ENCODE results near the gene F5. TPM values are rescaled to one million over a fixed set of nuclear protein-coding genes. Genes with fewer than 3 reads are reported as not detected.

Gene F5
- total RNA-seq, 1 donor from 2014 or later: 1.0 TPM

- Histone ChIP-seq H3K27ac (ENCODE audit: low read depth, low read length) (no peak overlapping the region), H3K36me3 (ENCODE audit: control insufficient read depth in 3 of 3, insufficient read depth in 3 of 3, low read length in 3 of 3) (no peaks in the 10 kb centered on the region), H3K27me3 (ENCODE audit: control insufficient read depth in 3 of 3, insufficient read depth in 3 of 3, low read length in 3 of 3) (peaks cover 0 to 8% (median 0%) of the 10 kb centered on the region in 3 donors), H3K9ac (ENCODE audit: low read depth in 1 of 3, low read length in 3 of 3) (no peak overlapping the region), H3K4me3 (ENCODE audit: low read length in 3 of 3) (no peak overlapping the region), H3K9me3 (ENCODE audit: control insufficient read depth in 3 of 3, low read length in 3 of 3) (no peaks in the 10 kb centered on the region), H3K4me1 (ENCODE audit: control insufficient read depth in 3 of 3, insufficient read depth in 3 of 3, low read length in 3 of 3) (peaks cover 0 to 3% (median 0%) of the 10 kb centered on the region in 3 donors)
Observed at GRCh38 chr1:169618367-169618766, 32.1 kb upstream of the F5 start.

- Histone ChIP-seq H3K4me1 (ENCODE audit: control insufficient read depth in 3 of 3, insufficient read depth in 3 of 3, low read length in 3 of 3) (peaks cover 0 to under 1% (median 0%) of the 10 kb centered on the region in 3 donors), H3K9ac (ENCODE audit: low read depth in 1 of 3, low read length in 3 of 3) (no peak overlapping the region), H3K9me3 (ENCODE audit: control insufficient read depth in 3 of 3, low read length in 3 of 3) (no peaks in the 10 kb centered on the region), H3K36me3 (ENCODE audit: control insufficient read depth in 3 of 3, insufficient read depth in 3 of 3, low read length in 3 of 3) (no peaks in the 10 kb centered on the region), H3K27me3 (ENCODE audit: control insufficient read depth in 3 of 3, insufficient read depth in 3 of 3, low read length in 3 of 3) (peaks cover 0 to 2% (median 0%) of the 10 kb centered on the region in 3 donors), H3K4me3 (ENCODE audit: low read length in 3 of 3) (no peak overlapping the region), H3K27ac (ENCODE audit: low read depth, low read length) (no peak overlapping the region)
Observed at GRCh38 chr1:169615803-169616202, 29.5 kb upstream of the F5 start.

GRCh38 chr1:169610858-169611257 is 24.6 kb upstream of the F5 start:
- no peaks in the 10 kb centered on the region for H3K9me3 ChIP-seq (ENCODE audit: control insufficient read depth in 3 of 3, low read length in 3 of 3)
- no peak overlapping the region for H3K27ac ChIP-seq (ENCODE audit: low read depth, low read length)
- no peaks in the 10 kb centered on the region for H3K36me3 ChIP-seq (ENCODE audit: control insufficient read depth in 3 of 3, insufficient read depth in 3 of 3, low read length in 3 of 3)
- no peak overlapping the region for H3K9ac ChIP-seq (ENCODE audit: low read depth in 1 of 3, low read length in 3 of 3)
- H3K27me3 ChIP-seq (ENCODE audit: control insufficient read depth in 3 of 3, insufficient read depth in 3 of 3, low read length in 3 of 3): no peaks in the 10 kb centered on the region
- peaks cover 0 to 5% (median 2%) of the 10 kb centered on the region in 3 donors for H3K4me1 ChIP-seq (ENCODE audit: control insufficient read depth in 3 of 3, insufficient read depth in 3 of 3, low read length in 3 of 3)
- no peak overlapping the region for H3K4me3 ChIP-seq (ENCODE audit: low read length in 3 of 3)

- Histone ChIP-seq H3K9me3 (ENCODE audit: control insufficient read depth in 3 of 3, low read length in 3 of 3) (no peaks in the 10 kb centered on the region), H3K4me1 (ENCODE audit: control insufficient read depth in 3 of 3, insufficient read depth in 3 of 3, low read length in 3 of 3) (peaks cover 0 to 5% (median 2%) of the 10 kb centered on the region in 3 donors), H3K27me3 (ENCODE audit: control insufficient read depth in 3 of 3, insufficient read depth in 3 of 3, low read length in 3 of 3) (no peaks in the 10 kb centered on the region), H3K36me3 (ENCODE audit: control insufficient read depth in 3 of 3, insufficient read depth in 3 of 3, low read length in 3 of 3) (no peaks in the 10 kb centered on the region), H3K4me3 (ENCODE audit: low read length in 3 of 3) (no peak overlapping the region), H3K9ac (ENCODE audit: low read depth in 1 of 3, low read length in 3 of 3) (no peak overlapping the region), H3K27ac (ENCODE audit: low read depth, low read length) (no peak overlapping the region)
Observed at GRCh38 chr1:169610108-169610507, 23.8 kb upstream of the F5 start.

GRCh38 chr1:169608226-169608625 is 21.9 kb upstream of the F5 start:
- no peak overlapping the region for H3K9ac ChIP-seq (ENCODE audit: low read depth in 1 of 3, low read length in 3 of 3)
- no peaks in the 10 kb centered on the region for H3K9me3 ChIP-seq (ENCODE audit: control insufficient read depth in 3 of 3, low read length in 3 of 3)
- H3K4me3 ChIP-seq (ENCODE audit: low read length in 3 of 3): no peak overlapping the region
- peaks cover 0 to 5% (median 2%) of the 10 kb centered on the region in 3 donors for H3K4me1 ChIP-seq (ENCODE audit: control insufficient read depth in 3 of 3, insufficient read depth in 3 of 3, low read length in 3 of 3)
- no peak overlapping the region for H3K27ac ChIP-seq (ENCODE audit: low read depth, low read length)
- H3K36me3 ChIP-seq (ENCODE audit: control insufficient read depth in 3 of 3, insufficient read depth in 3 of 3, low read length in 3 of 3): no peaks in the 10 kb centered on the region
- peaks cover 0 to 5% (median 0%) of the 10 kb centered on the region in 3 donors for H3K27me3 ChIP-seq (ENCODE audit: control insufficient read depth in 3 of 3, insufficient read depth in 3 of 3, low read length in 3 of 3)

GRCh38 chr1:169604781-169605560 is 18.7 kb upstream of the F5 start:
- Histone ChIP-seq H3K4me1 (ENCODE audit: control insufficient read depth in 3 of 3, insufficient read depth in 3 of 3, low read length in 3 of 3) (peaks cover 0 to 2% (median 0%) of the 10 kb centered on the region in 3 donors), H3K9me3 (ENCODE audit: control insufficient read depth in 3 of 3, low read length in 3 of 3) (no peaks in the 10 kb centered on the region), H3K36me3 (ENCODE audit: control insufficient read depth in 3 of 3, insufficient read depth in 3 of 3, low read length in 3 of 3) (no peaks in the 10 kb centered on the region), H3K27me3 (ENCODE audit: control insufficient read depth in 3 of 3, insufficient read depth in 3 of 3, low read length in 3 of 3) (peaks cover 0 to 5% (median 0%) of the 10 kb centered on the region in 3 donors), H3K9ac (ENCODE audit: low read depth in 1 of 3, low read length in 3 of 3) (no peak overlapping the region), H3K4me3 (ENCODE audit: low read length in 3 of 3) (no peak overlapping the region), H3K27ac (ENCODE audit: low read depth, low read length) (no peak overlapping the region)

GRCh38 chr1:169601096-169601881 is 15.0 kb upstream of the F5 start:
- Histone ChIP-seq H3K4me1 (ENCODE audit: control insufficient read depth in 3 of 3, insufficient read depth in 3 of 3, low read length in 3 of 3) (no peaks in the 10 kb centered on the region), H3K36me3 (ENCODE audit: control insufficient read depth in 3 of 3, insufficient read depth in 3 of 3, low read length in 3 of 3) (no peaks in the 10 kb centered on the region), H3K27me3 (ENCODE audit: control insufficient read depth in 3 of 3, insufficient read depth in 3 of 3, low read length in 3 of 3) (peaks cover 0 to 5% (median 0%) of the 10 kb centered on the region in 3 donors), H3K9me3 (ENCODE audit: control insufficient read depth in 3 of 3, low read length in 3 of 3) (no peaks in the 10 kb centered on the region), H3K4me3 (ENCODE audit: low read length in 3 of 3) (no peak overlapping the region), H3K9ac (ENCODE audit: low read depth in 1 of 3, low read length in 3 of 3) (no peak overlapping the region), H3K27ac (ENCODE audit: low read depth, low read length) (no peak overlapping the region)

- Histone ChIP-seq H3K36me3 (ENCODE audit: control insufficient read depth in 3 of 3, insufficient read depth in 3 of 3, low read length in 3 of 3) (no peaks in the 10 kb centered on the region), H3K4me1 (ENCODE audit: control insufficient read depth in 3 of 3, insufficient read depth in 3 of 3, low read length in 3 of 3) (no peaks in the 10 kb centered on the region), H3K9me3 (ENCODE audit: control insufficient read depth in 3 of 3, low read length in 3 of 3) (no peaks in the 10 kb centered on the region), H3K27me3 (ENCODE audit: control insufficient read depth in 3 of 3, insufficient read depth in 3 of 3, low read length in 3 of 3) (no peaks in the 10 kb centered on the region), H3K9ac (ENCODE audit: low read depth in 1 of 3, low read length in 3 of 3) (no peak overlapping the region), H3K27ac (ENCODE audit: low read depth, low read length) (no peak overlapping the region), H3K4me3 (ENCODE audit: low read length in 3 of 3) (no peak overlapping the region)
Observed at GRCh38 chr1:169595764-169596711, 9.8 kb upstream of the F5 start.

- Histone ChIP-seq H3K36me3 (ENCODE audit: control insufficient read depth in 3 of 3, insufficient read depth in 3 of 3, low read length in 3 of 3) (no peaks in the 10 kb centered on the region), H3K9ac (ENCODE audit: low read depth in 1 of 3, low read length in 3 of 3) (no peak overlapping the region), H3K27me3 (ENCODE audit: control insufficient read depth in 3 of 3, insufficient read depth in 3 of 3, low read length in 3 of 3) (no peaks in the 10 kb centered on the region), H3K4me1 (ENCODE audit: control insufficient read depth in 3 of 3, insufficient read depth in 3 of 3, low read length in 3 of 3) (no peaks in the 10 kb centered on the region), H3K9me3 (ENCODE audit: control insufficient read depth in 3 of 3, low read length in 3 of 3) (no peaks in the 10 kb centered on the region), H3K4me3 (ENCODE audit: low read length in 3 of 3) (no peak overlapping the region), H3K27ac (ENCODE audit: low read depth, low read length) (no peak overlapping the region)
Observed at GRCh38 chr1:169594391-169594790, 8.1 kb upstream of the F5 start.

Measured in skeletal muscle tissue (tissue), 4 donors.